Measurements from ENCODE around the gene MUC4. TPM values are rescaled to one million over a fixed set of nuclear protein-coding genes. Genes with fewer than 3 reads are reported as not detected.

MUC4 gene
- total RNA-seq, 1 experiment from 2014 or later = 63.7 TPM

DNA sequence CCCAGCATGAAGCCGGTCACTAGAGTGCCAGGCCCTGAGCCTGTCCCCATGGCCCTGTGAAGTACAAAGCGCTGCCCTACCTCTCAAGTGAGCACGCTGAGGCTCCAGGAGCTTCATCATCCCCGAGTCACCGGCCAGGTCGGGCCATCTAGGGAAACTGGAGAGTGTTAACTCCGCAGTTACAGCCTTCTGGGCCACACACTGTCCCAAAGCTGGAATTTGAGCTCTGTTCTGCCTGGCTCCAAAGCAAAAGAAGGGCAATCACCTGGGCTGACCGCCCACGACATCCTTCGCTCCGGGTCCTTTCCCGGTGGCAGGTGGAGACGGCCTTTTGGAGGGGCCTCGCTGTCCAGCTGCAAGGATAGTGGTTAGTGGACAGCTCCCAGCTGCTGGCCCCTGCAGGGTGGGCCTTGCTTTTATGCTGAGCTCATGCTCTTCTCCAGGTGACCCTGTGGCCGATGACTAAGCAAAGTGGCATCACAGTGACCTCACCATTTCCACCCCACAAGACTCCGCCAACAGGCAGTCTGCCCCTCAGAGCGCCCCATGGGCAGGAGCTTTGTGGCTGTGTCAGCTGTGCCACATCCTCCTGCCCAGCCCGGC, 3.5 kb upstream of the MUC4 start:
- Histone ChIP-seq H3K79me2 (ENCODE audit: low read depth) (peaks cover 11% of the 10 kb centered on the region; the same call in 1 of the 2 replicates), H2AFZ (no peak overlapping the region), H3K27me3 (ENCODE audit: insufficient read depth, low read depth) (no peaks in the 10 kb centered on the region), H3F3A (ENCODE audit: insufficient read depth, low read depth) (peaks cover 26% of the 10 kb centered on the region), H3K4me1 (replicated peaks; ENCODE audit: insufficient read depth) (peaks cover 55% of the 10 kb centered on the region), H3K9me2 (ENCODE audit: insufficient read depth) (no peaks in the 10 kb centered on the region), H3K27ac (peak overlapping the region; percentile 89), H3K4me2 (peak overlapping the region; percentile 68), H3K9me3 (ENCODE audit: insufficient read depth, low read depth) (no peaks in the 10 kb centered on the region), H3K36me3 (ENCODE audit: low read depth) (no peaks in the 10 kb centered on the region), H3K4me3 (peak overlapping the region; percentile 18; the same call in 1 of the 2 replicates), H4K20me1 (ENCODE audit: insufficient read depth) (no peaks in the 10 kb centered on the region)
- ChIA-PET POLR2A (ENCODE audit: unreplicated experiment) (interaction anchor here (0.6 to 0.7 kb wide), 5 partner anchors 95 to 740 kb away, joined by 3 to 6 read pairs (median 4); no protein-coding TSS in a partner anchor), CTCF (interaction anchor here (0.5 to 1.1 kb wide), 7 partner anchors 14 to 542 kb away, joined by 3 to 5 read pairs (median 3); no protein-coding TSS in a partner anchor)
- intact Hi-C loops (cut with micrococcal nuclease; ENCODE audit: unreplicated experiment) = loop anchor here (1.0 kb wide), 1 partner anchor 11 kb away; no protein-coding TSS in a partner anchor
- TF ChIP-seq EZH2 (IDR thresholded peaks at IDR 0.05; ENCODE audit: low read depth) = no peak
- TF ChIP-seq, protein P1, sequence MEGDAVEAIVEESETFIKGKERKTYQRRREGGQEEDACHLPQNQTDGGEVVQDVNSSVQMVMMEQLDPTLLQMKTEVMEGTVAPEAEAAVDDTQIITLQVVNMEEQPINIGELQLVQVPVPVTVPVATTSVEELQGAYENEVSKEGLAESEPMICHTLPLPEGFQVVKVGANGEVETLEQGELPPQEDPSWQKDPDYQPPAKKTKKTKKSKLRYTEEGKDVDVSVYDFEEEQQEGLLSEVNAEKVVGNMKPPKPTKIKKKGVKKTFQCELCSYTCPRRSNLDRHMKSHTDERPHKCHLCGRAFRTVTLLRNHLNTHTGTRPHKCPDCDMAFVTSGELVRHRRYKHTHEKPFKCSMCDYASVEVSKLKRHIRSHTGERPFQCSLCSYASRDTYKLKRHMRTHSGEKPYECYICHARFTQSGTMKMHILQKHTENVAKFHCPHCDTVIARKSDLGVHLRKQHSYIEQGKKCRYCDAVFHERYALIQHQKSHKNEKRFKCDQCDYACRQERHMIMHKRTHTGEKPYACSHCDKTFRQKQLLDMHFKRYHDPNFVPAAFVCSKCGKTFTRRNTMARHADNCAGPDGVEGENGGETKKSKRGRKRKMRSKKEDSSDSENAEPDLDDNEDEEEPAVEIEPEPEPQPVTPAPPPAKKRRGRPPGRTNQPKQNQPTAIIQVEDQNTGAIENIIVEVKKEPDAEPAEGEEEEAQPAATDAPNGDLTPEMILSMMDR (conservative IDR thresholded peaks at IDR 0.05) = no peak
- peak; percentile 95 to 97 for DNase-seq
- no TSS peak for BruUV-seq (replicated peaks)

- no peaks in the 10 kb centered on the region for H3K36me3 ChIP-seq (ENCODE audit: low read depth)
- peak overlapping the region; percentile 68 for H3K4me2 ChIP-seq
- H3K4me1 ChIP-seq (replicated peaks; ENCODE audit: insufficient read depth) = peaks cover 49% of the 10 kb centered on the region
- DNase-seq = no peak
- no peaks in the 10 kb centered on the region for H3K9me2 ChIP-seq (ENCODE audit: insufficient read depth)
- peaks cover 20% of the 10 kb centered on the region for H3K79me2 ChIP-seq (ENCODE audit: low read depth)
- H3K27me3 ChIP-seq (ENCODE audit: insufficient read depth, low read depth) = no peaks in the 10 kb centered on the region
- no peaks in the 10 kb centered on the region for H3K9me3 ChIP-seq (ENCODE audit: insufficient read depth, low read depth)
- no peak overlapping the region for H3K4me3 ChIP-seq
- ChIA-PET CTCF (interaction anchor here (1.1 kb wide), 1 partner anchor 15 kb away, joined by 5 read pairs; no protein-coding TSS in a partner anchor), POLR2A (ENCODE audit: unreplicated experiment) (interaction anchor here (0.5 kb wide), 1 partner anchor 35 kb away, joined by 3 read pairs; no protein-coding TSS in a partner anchor)
- no TSS peak for BruUV-seq (replicated peaks)
- H2AFZ ChIP-seq = no peak overlapping the region
- intact Hi-C loops (cut with micrococcal nuclease; ENCODE audit: unreplicated experiment) = no loop called here
- TF ChIP-seq, protein P1 (conservative IDR thresholded peaks at IDR 0.05) = no peak
- TF ChIP-seq EZH2 (IDR thresholded peaks at IDR 0.05; ENCODE audit: low read depth) = no peak
- H3F3A ChIP-seq (ENCODE audit: insufficient read depth, low read depth) = peaks cover 14% of the 10 kb centered on the region
- peak overlapping the region; percentile 89 for H3K27ac ChIP-seq
- H4K20me1 ChIP-seq (ENCODE audit: insufficient read depth) = no peaks in the 10 kb centered on the region
Measured at GRCh38 chr3:195813916-195814640, 2.3 kb upstream of the MUC4 start.

- TF ChIP-seq EZH2 (IDR thresholded peaks at IDR 0.05; ENCODE audit: low read depth) = no peak
- TF ChIP-seq, protein P1 (conservative IDR thresholded peaks at IDR 0.05) = no peak
- intact Hi-C loops (cut with micrococcal nuclease; ENCODE audit: unreplicated experiment) = no loop called here
- Histone ChIP-seq H3F3A (ENCODE audit: insufficient read depth, low read depth) (peaks cover 24% of the 10 kb centered on the region), H3K27ac (no peak overlapping the region), H3K79me2 (ENCODE audit: low read depth) (peaks cover 32% of the 10 kb centered on the region), H3K36me3 (ENCODE audit: low read depth) (no peaks in the 10 kb centered on the region), H3K9me2 (ENCODE audit: insufficient read depth) (no peaks in the 10 kb centered on the region), H2AFZ (no peak overlapping the region), H4K20me1 (ENCODE audit: insufficient read depth) (no peaks in the 10 kb centered on the region), H3K4me1 (replicated peaks; ENCODE audit: insufficient read depth) (peaks cover 44% of the 10 kb centered on the region), H3K4me2 (no peak overlapping the region; the same call in 1 of the 2 replicates), H3K4me3 (no peak overlapping the region), H3K27me3 (ENCODE audit: insufficient read depth, low read depth) (no peaks in the 10 kb centered on the region), H3K9me3 (ENCODE audit: insufficient read depth, low read depth) (no peaks in the 10 kb centered on the region)
- POLR2A ChIA-PET (ENCODE audit: unreplicated experiment) = no interaction called here
- BruUV-seq (replicated peaks) = TSS peak; percentile 11
- CTCF ChIA-PET = no interaction called here
- DNase-seq = no peak
Measured at GRCh38 chr3:195812366-195812765, 637 bp upstream of the MUC4 start.

Measured in PC-9 (cell line).